GM23338 (cell line): Measurements from ENCODE around the gene COL6A3. TPM values are rescaled to one million over a fixed set of nuclear protein-coding genes. Genes with fewer than 3 reads are reported as not detected.

ENCODE experiments used
- ATAC-seq: fragments of 200-7000 bp; cut with Tn5 transposase; 3 replicates; pipeline ENCODE4 v1.9.1; 2020
- DNase-seq: peaks from one replicate; pipeline ENCODE4 v3.0.0-alpha.2; 2015; ENCODE audit warnings: low spot score
- H2AFZ ChIP-seq: fragments of 200-600 bp; sonication (generic); 2 replicates; pipeline ENCODE4 v1.8.0; 2016; ENCODE audit warnings: antibody characterized with exemption, mild to moderate bottlenecking, moderate library complexity
- H3F3A ChIP-seq: fragments of 200-600 bp; sonication (generic); replicated peaks from 2 replicates; pipeline ENCODE4 v1.8.0; 2017; ENCODE audit warnings: antibody characterized with exemption, mixed run types, low read depth
- H3K27ac ChIP-seq: fragments of 200-600 bp; sonication (generic); 2 replicates; pipeline ENCODE4 v1.6.1; 2016; ENCODE audit warnings: low read depth
- H3K27me3 ChIP-seq: fragments of 200-600 bp; sonication (generic); 2 replicates; pipeline ENCODE4 v1.8.0; 2016; ENCODE audit warnings: mild to moderate bottlenecking, mixed run types, moderate library complexity; ENCODE audit not compliant: insufficient read depth
- H3K36me3 ChIP-seq: fragments of 200-600 bp; sonication (generic); 2 replicates; pipeline ENCODE4 v1.8.0; 2016; ENCODE audit warnings: mild to moderate bottlenecking; ENCODE audit not compliant: insufficient read depth
- H3K4me1 ChIP-seq: fragments of 200-600 bp; sonication (generic); 2 replicates; pipeline ENCODE4 v1.8.0; 2016; ENCODE audit warnings: mild to moderate bottlenecking, moderate library complexity; ENCODE audit not compliant: insufficient read depth
- H3K4me2 ChIP-seq: fragments of 200-600 bp; sonication (generic); 2 replicates; pipeline ENCODE4 v1.7.1; 2017; ENCODE audit warnings: mixed run types
- H3K4me3 ChIP-seq: fragments of 200-600 bp; sonication (generic); 2 replicates; pipeline ENCODE4 v1.6.1; 2016; ENCODE audit warnings: mixed run types
- H3K79me2 ChIP-seq: fragments of 200-600 bp; sonication (generic); replicated peaks from 2 replicates; pipeline ENCODE4 v1.8.0; 2017; ENCODE audit warnings: mild to moderate bottlenecking; ENCODE audit not compliant: insufficient read depth
- H3K9me2 ChIP-seq: fragments of 200-600 bp; sonication (generic); 2 replicates; pipeline ENCODE4 v1.8.0; 2017; ENCODE audit not compliant: insufficient read depth
- H4K20me1 ChIP-seq: fragments of 200-600 bp; sonication (generic); replicated peaks from 2 replicates; pipeline ENCODE4 v1.8.0; 2017; ENCODE audit warnings: mild to moderate bottlenecking; ENCODE audit not compliant: insufficient read depth
- H3K27ac Mint-ChIP-seq: 2 replicates; pipeline ENCODE4 v1.8.0; 2020; ENCODE audit warnings: inconsistent platforms, mild to moderate bottlenecking, moderate library complexity, mixed read lengths
- H3K27me3 Mint-ChIP-seq: 3 replicates; pipeline ENCODE4 v1.8.0; 2022; ENCODE audit warnings: low read depth, mild to moderate bottlenecking, moderate library complexity, mixed read lengths, inconsistent platforms; ENCODE audit not compliant: insufficient read depth, poor library complexity
- H3K36me3 Mint-ChIP-seq: 3 replicates; pipeline ENCODE4 v1.8.0; 2021; ENCODE audit warnings: low read depth, mild to moderate bottlenecking, inconsistent platforms, moderate library complexity, mixed read lengths
- H3K4me1 Mint-ChIP-seq: 3 replicates; pipeline ENCODE4 v1.8.0; 2020; ENCODE audit warnings: mild to moderate bottlenecking, inconsistent platforms, mixed read lengths
- H3K4me3 Mint-ChIP-seq: 3 replicates; pipeline ENCODE4 v1.8.0; 2021; ENCODE audit warnings: moderate library complexity, mild to moderate bottlenecking, inconsistent platforms, mixed read lengths
- H3K9me3 Mint-ChIP-seq: 3 replicates; pipeline ENCODE4 v1.8.0; 2020; ENCODE audit warnings: moderate library complexity, mild to moderate bottlenecking, inconsistent platforms, mixed read lengths
- CREB1 ChIP-seq: fragments of 250-450 bp; sonication (Bioruptor Pico); IDR thresholded peaks from 2 replicates; pipeline ENCODE4 v1.5.0; 2020; ENCODE audit warnings: low read depth, mild to moderate bottlenecking, moderate library complexity
- CTCF ChIP-seq, 2 experiments: fragments of 200-600 bp in 1 of 2; sonication (generic) in 1 of 2; conservative IDR thresholded peaks; 2 replicates each; pipeline versions ENCODE4 v1.5.1 to v1.6.1; 2016 to 2017; ENCODE audit warnings: antibody characterized with exemption in 2 of 2, low read depth in 2 of 2, mild to moderate bottlenecking in 2 of 2, moderate library complexity in 1 of 2
- EZH2 ChIP-seq: fragments of 200-600 bp; sonication (generic); IDR thresholded peaks from one replicate; pipeline ENCODE4 v1.8.0; 2017; ENCODE audit warnings: antibody characterized with exemption, mild to moderate bottlenecking, low read depth; ENCODE audit not compliant: unreplicated experiment
- JUNB ChIP-seq: IDR thresholded peaks from one replicate; pipeline ENCODE4 v1.6.1; 2016; ENCODE audit warnings: antibody characterized with exemption; ENCODE audit not compliant: unreplicated experiment
- NANOG ChIP-seq: IDR thresholded peaks from 2 replicates; pipeline ENCODE4 v1.6.1; 2016; ENCODE audit warnings: antibody characterized with exemption, borderline replicate concordance
- POLR2AphosphoS5 ChIP-seq: IDR thresholded peaks from 2 replicates; pipeline ENCODE4 v1.6.1; 2016; ENCODE audit warnings: antibody characterized with exemption, low read depth
- REST ChIP-seq: IDR thresholded peaks from one replicate; pipeline ENCODE4 v1.6.1; 2018; ENCODE audit warnings: antibody characterized with exemption; ENCODE audit not compliant: unreplicated experiment
- STAT1 ChIP-seq: IDR thresholded peaks from one replicate; pipeline ENCODE4 v1.6.1; 2016; ENCODE audit warnings: antibody characterized with exemption; ENCODE audit not compliant: unreplicated experiment
- ZNF114 ChIP-seq: fragments of 250-450 bp; sonication (Bioruptor Pico); IDR thresholded peaks from 2 replicates; pipeline ENCODE4 v1.5.0; 2020; ENCODE audit warnings: mild to moderate bottlenecking, moderate library complexity
- ZNF331 ChIP-seq: fragments of 250-450 bp; sonication (Bioruptor Pico); IDR thresholded peaks from 2 replicates; pipeline ENCODE4 v1.5.0; 2020; ENCODE audit warnings: low read depth, mild to moderate bottlenecking, moderate library complexity
- ZNF462 ChIP-seq: fragments of 250-450 bp; sonication (Bioruptor Pico); IDR thresholded peaks from 2 replicates; pipeline ENCODE4 v1.5.0; 2020; ENCODE audit warnings: mild to moderate bottlenecking, moderate library complexity
- polyA plus RNA-seq: library from polyadenylated mRNA; unstranded; fragments of >200 nt; fragmentation: Nextera tagmentation; extraction: Ambion mirVana; gene quantifications from 2 replicates; pipeline ENCODE4 v1.2.1, GENCODE V29; 2016
- total RNA-seq: library from RNA; depleted of rRNA; stranded (reverse); fragments of >200 nt; shearing (Covaris generic); gene quantifications from 2 replicates; pipeline ENCODE4 v1.2.3, GENCODE V29; 2014

Gene COL6A3
- total and polyA plus RNA-seq, 2 experiments from 2014 or later, result 1.2 to 7.3 TPM

- TF ChIP-seq EZH2 (no peak), NANOG (no peak), JUNB (no peak), POLR2AphosphoS5 (no peak), CREB1 (CRISPR knock-in tag) (no peak), ZNF114 (CRISPR knock-in tag) (no peak), CTCF (conservative IDR thresholded peaks at IDR 0.05; ENCODE audit: low read depth in 2 of 2) (no peak)
Measured at GRCh38 chr2:237407700-237408099, 6.3 kb downstream of the COL6A3 start (continued).

- no peak overlapping the region for H2AFZ ChIP-seq
- no peaks in the 10 kb centered on the region for H3F3A ChIP-seq
- Mint-ChIP-seq H3K4me1 (peaks cover 8% of the 10 kb centered on the region; the same call in 2 of the 3 replicates), H3K27me3 (no peaks in the 10 kb centered on the region), H3K9me3 (no peaks in the 10 kb centered on the region), H3K27ac (no peak overlapping the region), H3K4me3 (no peak overlapping the region), H3K36me3 (no peaks in the 10 kb centered on the region)
- no peak for DNase-seq
- no peaks in the 10 kb centered on the region for H3K4me1 ChIP-seq
- no peaks in the 10 kb centered on the region for H3K36me3 ChIP-seq
- no peak overlapping the region for H3K27ac ChIP-seq
- no peak overlapping the region for H3K4me2 ChIP-seq
- TF ChIP-seq ZNF114 (CRISPR knock-in tag) (no peak), CTCF (conservative IDR thresholded peaks at IDR 0.05; ENCODE audit: low read depth in 2 of 2) (no peak), CREB1 (CRISPR knock-in tag) (no peak), STAT1 (no peak), NANOG (no peak), ZNF331 (CRISPR knock-in tag) (no peak), EZH2 (no peak), ZNF462 (no peak), REST (no peak), JUNB (no peak)
- H3K27me3 ChIP-seq, result no peaks in the 10 kb centered on the region
- no peak overlapping the region for H3K4me3 ChIP-seq
- H3K79me2 ChIP-seq, result no peaks in the 10 kb centered on the region
- ATAC-seq, result no peak
- peaks cover 5% of the 10 kb centered on the region; the same call in 1 of the 2 replicates for H3K9me2 ChIP-seq
- H4K20me1 ChIP-seq, result no peaks in the 10 kb centered on the region
Measured at GRCh38 chr2:237406371-237406895, 7.5 kb downstream of the COL6A3 start.
